Measurements from ENCODE around the gene DSC2. TPM values are rescaled to one million over a fixed set of nuclear protein-coding genes. Genes with fewer than 3 reads are reported as not detected.
"Not testable (repeated sequence)": the region's sequence is repeated elsewhere in the genome, so short reads cannot be mapped to it uniquely, and the experiment has no call there.

DSC2 gene
- total and polyA plus RNA-seq, 4 donors, result 0.23 to 6.8 (median 3.3) TPM

GRCh38 chr18:31044926-31045325 is 57.3 kb downstream of the DSC2 start:
- DNase-seq, result no peak
- ATAC-seq (ENCODE audit: low FRiP score), result no peak
- H3K4me1 ChIP-seq (ENCODE audit: control insufficient read depth in 1 of 2, insufficient read depth in 2 of 2, low read length in 2 of 2), result no peaks in the 10 kb centered on the region
- WGBS, 2 donors, result 70 to 71% methylated on average over 3 of the region's 3 CpGs
- intact Hi-C loops (cut with DNase I), result no loop called here
- no peaks in the 10 kb centered on the region for H3K27me3 ChIP-seq (ENCODE audit: control insufficient read depth in 1 of 2, insufficient read depth in 2 of 2, low read length in 1 of 2)
- no peaks in the 10 kb centered on the region for H3K9me3 ChIP-seq (ENCODE audit: control insufficient read depth, low read length)
- no peaks in the 10 kb centered on the region for H3K36me3 ChIP-seq (ENCODE audit: control insufficient read depth in 1 of 2, insufficient read depth in 2 of 2, low read length in 1 of 2)
- no peak overlapping the region for H3K27ac ChIP-seq (ENCODE audit: low read depth in 1 of 2, low read length in 2 of 2)
- no peak overlapping the region for H3K4me3 ChIP-seq (ENCODE audit: low read length in 2 of 2)

GRCh38 chr18:31043709-31044108 is 58.5 kb downstream of the DSC2 start:
- WGBS, 2 donors, result 86 to 92% methylated on average over 7 of the region's 7 CpGs
- H3K9me3 ChIP-seq (ENCODE audit: control insufficient read depth, low read length), result no peaks in the 10 kb centered on the region
- no peak overlapping the region for H3K27ac ChIP-seq (ENCODE audit: low read depth in 1 of 2, low read length in 2 of 2)
- ATAC-seq (ENCODE audit: low FRiP score) (no peak), DNase-seq (no peak)
- H3K36me3 ChIP-seq (ENCODE audit: control insufficient read depth in 1 of 2, insufficient read depth in 2 of 2, low read length in 1 of 2), result no peaks in the 10 kb centered on the region
- intact Hi-C loops (cut with DNase I), result no loop called here
- H3K4me1 ChIP-seq (ENCODE audit: control insufficient read depth in 1 of 2, insufficient read depth in 2 of 2, low read length in 2 of 2), result no peaks in the 10 kb centered on the region
- H3K4me3 ChIP-seq (ENCODE audit: low read length in 2 of 2), result no peak overlapping the region
- no peaks in the 10 kb centered on the region for H3K27me3 ChIP-seq (ENCODE audit: control insufficient read depth in 1 of 2, insufficient read depth in 2 of 2, low read length in 1 of 2)

DNA sequence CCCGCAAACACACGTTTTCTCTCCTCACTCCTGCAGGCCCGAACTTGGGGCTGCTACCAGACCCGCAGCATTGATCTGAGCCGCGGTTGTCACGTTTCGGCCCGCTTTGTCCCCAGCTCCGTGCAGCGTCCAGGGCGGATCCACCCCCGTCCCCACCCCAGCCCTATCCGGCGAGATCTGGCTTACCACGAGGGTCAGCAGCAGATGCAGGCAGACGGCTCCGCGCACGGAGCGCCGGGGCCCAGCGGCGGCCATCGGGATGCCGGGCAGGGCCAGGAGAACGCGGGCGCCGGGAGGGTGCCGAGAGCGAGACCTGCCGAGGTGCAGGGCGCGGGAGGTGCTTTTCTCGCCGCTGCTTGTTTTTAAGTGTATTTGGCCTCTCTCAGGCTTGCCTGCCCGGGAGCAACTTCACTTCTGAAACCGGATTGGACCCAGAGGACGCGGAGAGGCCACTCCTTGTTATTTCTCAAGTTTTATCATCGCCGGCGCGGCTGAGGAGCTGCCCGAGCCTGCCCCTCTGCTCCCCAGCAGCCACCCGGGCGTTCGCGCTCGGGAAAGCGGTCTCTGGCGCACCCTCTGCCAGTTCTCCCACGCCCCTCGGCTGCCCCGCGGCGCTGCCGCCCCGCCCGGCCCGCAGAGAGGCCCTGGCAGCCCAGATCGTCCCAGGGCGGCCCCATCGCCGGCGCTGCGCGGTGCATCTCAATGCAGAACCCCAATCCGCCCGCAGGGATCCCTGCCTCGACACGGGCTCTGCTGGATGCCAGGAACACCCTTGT is 59.6 kb downstream of the DSC2 start, which contains the start of gene DSC3:
TSS of gene DSC3 (minus strand) at position 337 of the 776 bp plus-strand sequence. CDS start at position 255, 82 bp downstream.
- H3K27ac ChIP-seq (ENCODE audit: low read depth in 1 of 2, low read length in 2 of 2), result no peak within 1 kb of the TSS
- H3K4me1 ChIP-seq (ENCODE audit: control insufficient read depth in 1 of 2, insufficient read depth in 2 of 2, low read length in 2 of 2), result no peaks in the 10 kb centered on the region
- no peaks in the 10 kb centered on the region for H3K27me3 ChIP-seq (ENCODE audit: control insufficient read depth in 1 of 2, insufficient read depth in 2 of 2, low read length in 1 of 2)
- no peaks in the 10 kb centered on the region for H3K9me3 ChIP-seq (ENCODE audit: control insufficient read depth, low read length)
- DNase-seq, result peak; percentile 45 to 75
- ATAC-seq (ENCODE audit: low FRiP score), result peak; percentile 57
- WGBS, 2 donors, result 3% methylated on average over 73 of the region's 73 CpGs
- intact Hi-C loops (cut with DNase I), result no loop called here
- H3K36me3 ChIP-seq (ENCODE audit: control insufficient read depth in 1 of 2, insufficient read depth in 2 of 2, low read length in 1 of 2), result no peaks in the 10 kb centered on the region
- no peak within 1 kb of the TSS for H3K4me3 ChIP-seq (ENCODE audit: low read length in 2 of 2)

- Histone ChIP-seq H3K36me3 (ENCODE audit: control insufficient read depth in 1 of 2, insufficient read depth in 2 of 2, low read length in 1 of 2) (no peaks in the 10 kb centered on the region), H3K9me3 (ENCODE audit: control insufficient read depth, low read length) (no peaks in the 10 kb centered on the region), H3K4me3 (ENCODE audit: low read length in 2 of 2) (no peak overlapping the region), H3K27ac (ENCODE audit: low read depth in 1 of 2, low read length in 2 of 2) (no peak overlapping the region), H3K4me1 (ENCODE audit: control insufficient read depth in 1 of 2, insufficient read depth in 2 of 2, low read length in 2 of 2) (no peaks in the 10 kb centered on the region), H3K27me3 (ENCODE audit: control insufficient read depth in 1 of 2, insufficient read depth in 2 of 2, low read length in 1 of 2) (no peaks in the 10 kb centered on the region)
- intact Hi-C loops (cut with DNase I), result no loop called here
- peak; percentile 46 for ATAC-seq (ENCODE audit: low FRiP score)
- WGBS, 2 donors, result 3 to 4% methylated on average over 17 of the region's 17 CpGs
- no peak for DNase-seq
These were observed 60.2 kb downstream of the DSC2 start for GRCh38 chr18:31042084-31042405.

DNA sequence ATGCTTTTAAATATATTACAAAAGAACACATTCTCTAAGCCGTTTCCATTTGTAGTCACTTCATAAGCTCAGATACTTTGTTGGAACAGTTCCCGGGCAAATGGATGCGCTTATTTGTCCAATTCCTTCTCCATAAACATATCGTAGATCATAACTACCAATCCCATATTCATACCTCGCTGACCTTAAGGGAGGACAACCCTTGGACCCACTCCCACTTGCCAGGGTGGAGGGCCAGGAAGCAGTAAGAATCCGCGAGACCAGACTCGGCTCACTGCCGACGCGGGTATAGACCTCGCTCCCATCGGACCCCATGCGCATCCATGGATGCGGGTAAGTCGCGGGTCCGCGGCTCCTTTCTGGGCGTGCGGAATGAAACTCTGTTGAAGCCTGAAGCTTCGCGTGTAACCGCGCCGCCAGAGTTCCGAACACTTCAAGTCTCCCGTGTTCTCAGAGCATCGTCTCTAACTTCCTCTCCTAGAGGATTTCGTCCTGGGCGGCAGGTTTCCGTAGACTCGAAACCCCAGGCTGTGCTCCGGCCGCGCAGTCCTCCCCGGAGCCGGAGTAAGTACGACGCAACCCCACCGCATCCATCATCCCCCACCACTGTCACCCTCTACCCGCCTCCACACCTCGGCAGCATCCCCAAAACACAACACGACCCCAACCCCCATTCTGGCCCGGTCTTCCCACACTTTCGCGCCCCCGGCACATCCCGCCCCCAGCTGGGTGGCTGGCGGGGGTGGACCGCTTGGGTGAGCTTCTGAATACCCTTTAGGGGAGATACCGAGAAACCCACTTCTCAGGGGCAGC is 60.7 kb downstream of the DSC2 start:
- ATAC-seq (ENCODE audit: low FRiP score) (peak; percentile 45), DNase-seq (peak; percentile 41 to 55)
- H3K27me3 ChIP-seq (ENCODE audit: control insufficient read depth in 1 of 2, insufficient read depth in 2 of 2, low read length in 1 of 2), result no peaks in the 10 kb centered on the region
- intact Hi-C loops (cut with DNase I), result no loop called here
- no peaks in the 10 kb centered on the region for H3K36me3 ChIP-seq (ENCODE audit: control insufficient read depth in 1 of 2, insufficient read depth in 2 of 2, low read length in 1 of 2)
- no peaks in the 10 kb centered on the region for H3K4me1 ChIP-seq (ENCODE audit: control insufficient read depth in 1 of 2, insufficient read depth in 2 of 2, low read length in 2 of 2)
- no peak overlapping the region for H3K4me3 ChIP-seq (ENCODE audit: low read length in 2 of 2)
- WGBS, 2 donors, result 2 to 3% methylated on average over 52 of the region's 52 CpGs
- no peaks in the 10 kb centered on the region for H3K9me3 ChIP-seq (ENCODE audit: control insufficient read depth, low read length)
- H3K27ac ChIP-seq (ENCODE audit: low read depth in 1 of 2, low read length in 2 of 2), result no peak overlapping the region

DNA sequence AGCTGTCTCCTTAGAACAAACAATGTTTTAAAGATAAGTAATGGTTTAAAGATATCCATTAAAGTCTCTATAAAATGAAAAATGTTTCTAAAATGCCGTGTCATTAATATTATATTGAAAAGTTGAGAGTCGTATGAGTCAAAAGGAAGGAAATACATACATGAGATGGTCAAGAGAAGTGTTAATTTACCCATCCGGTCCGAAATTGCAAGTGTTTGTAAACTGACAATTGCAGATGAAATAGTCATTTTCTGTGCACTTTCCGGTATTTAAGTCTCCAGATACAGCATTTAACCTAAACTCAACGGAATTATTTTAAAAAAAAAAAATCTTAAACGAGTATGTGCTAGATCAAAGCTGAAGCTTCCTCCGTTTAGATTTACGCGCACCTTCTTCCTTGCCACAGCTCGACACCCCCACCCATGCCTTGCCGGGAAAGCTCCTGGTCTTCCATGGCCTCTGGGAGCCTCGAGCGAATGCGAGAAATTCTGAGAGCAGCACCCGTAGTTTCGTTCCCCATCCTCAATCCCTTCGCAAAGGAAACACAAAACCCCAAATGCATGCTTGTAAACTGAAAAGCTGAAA is 61.4 kb downstream of the DSC2 start:
- ATAC-seq (ENCODE audit: low FRiP score) (no peak), DNase-seq (no peak)
- no peaks in the 10 kb centered on the region for H3K36me3 ChIP-seq (ENCODE audit: control insufficient read depth in 1 of 2, insufficient read depth in 2 of 2, low read length in 1 of 2)
- intact Hi-C loops (cut with DNase I), result no loop called here
- H3K9me3 ChIP-seq (ENCODE audit: control insufficient read depth, low read length), result no peaks in the 10 kb centered on the region
- H3K4me3 ChIP-seq (ENCODE audit: low read length in 2 of 2), result no peak overlapping the region
- H3K27ac ChIP-seq (ENCODE audit: low read depth in 1 of 2, low read length in 2 of 2), result no peak overlapping the region
- no peaks in the 10 kb centered on the region for H3K4me1 ChIP-seq (ENCODE audit: control insufficient read depth in 1 of 2, insufficient read depth in 2 of 2, low read length in 2 of 2)
- no peaks in the 10 kb centered on the region for H3K27me3 ChIP-seq (ENCODE audit: control insufficient read depth in 1 of 2, insufficient read depth in 2 of 2, low read length in 1 of 2)
- WGBS, 2 donors, result 17% methylated on average over 18 of the region's 18 CpGs

DNA sequence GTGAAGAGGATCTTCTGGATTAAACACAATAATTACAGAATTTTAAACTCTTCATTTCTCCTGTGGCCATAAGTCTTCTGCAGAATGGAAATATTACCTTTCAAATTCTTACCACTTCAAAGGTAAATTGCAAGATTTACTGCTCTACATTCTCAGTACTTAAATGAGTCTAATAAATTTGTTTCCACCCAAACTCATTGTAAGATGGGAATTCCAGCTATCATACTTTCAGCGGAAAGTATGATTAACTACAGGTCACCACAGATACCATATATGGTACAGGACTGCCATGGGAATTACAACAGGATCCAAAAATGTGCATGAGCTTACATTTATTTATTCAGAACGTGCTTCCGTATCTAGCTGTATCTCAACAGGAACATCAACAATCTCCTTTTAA is 62.8 kb downstream of the DSC2 start:
- DNase-seq, result no peak
- Histone ChIP-seq H3K27ac (ENCODE audit: low read depth in 1 of 2, low read length in 2 of 2) (no peak overlapping the region), H3K4me3 (ENCODE audit: low read length in 2 of 2) (no peak overlapping the region), H3K36me3 (ENCODE audit: control insufficient read depth in 1 of 2, insufficient read depth in 2 of 2, low read length in 1 of 2) (no peaks in the 10 kb centered on the region), H3K27me3 (ENCODE audit: control insufficient read depth in 1 of 2, insufficient read depth in 2 of 2, low read length in 1 of 2) (no peaks in the 10 kb centered on the region), H3K4me1 (ENCODE audit: control insufficient read depth in 1 of 2, insufficient read depth in 2 of 2, low read length in 2 of 2) (no peaks in the 10 kb centered on the region), H3K9me3 (ENCODE audit: control insufficient read depth, low read length) (no peaks in the 10 kb centered on the region)
- intact Hi-C loops (cut with DNase I), result no loop called here
- no peak for ATAC-seq (ENCODE audit: low FRiP score)
- WGBS, 2 donors, result 60 to 62% methylated on average over 3 of the region's 3 CpGs

GRCh38 chr18:31037686-31038085 is 64.5 kb downstream of the DSC2 start:
- intact Hi-C loops (cut with DNase I); ATAC-seq (ENCODE audit: low FRiP score); H3K4me3 ChIP-seq (ENCODE audit: low read length in 2 of 2); H3K36me3 ChIP-seq (ENCODE audit: control insufficient read depth in 1 of 2, insufficient read depth in 2 of 2, low read length in 1 of 2); H3K4me1 ChIP-seq (ENCODE audit: control insufficient read depth in 1 of 2, insufficient read depth in 2 of 2, low read length in 2 of 2); DNase-seq; H3K27me3 ChIP-seq (ENCODE audit: control insufficient read depth in 1 of 2, insufficient read depth in 2 of 2, low read length in 1 of 2); H3K9me3 ChIP-seq (ENCODE audit: control insufficient read depth, low read length); H3K27ac ChIP-seq (ENCODE audit: low read depth in 1 of 2, low read length in 2 of 2): not testable (repeated sequence)
- WGBS, 2 donors, result 61 to 70% methylated on average over 5 of the region's 5 CpGs

All from aorta (tissue), 5 donors.